Mammary epithelial cell (primary cell): ENCODE results near the gene CCNI.

Experiments used
- EZH2 ChIP-seq: IDR thresholded peaks from 2 replicates; pipeline ENCODE4 v1.6.1; 2012; ENCODE audit warnings: low read length, inconsistent platforms, borderline replicate concordance
- TF ChIP-seq, protein P1 (sequence below), 2 donors: IDR thresholded peaks in 1 of 2; conservative IDR thresholded peaks in 1 of 2; 2 replicates each; pipeline ENCODE4 v1.5.1; 2011 to 2012; ENCODE audit warnings: inconsistent platforms in 2 of 2, low read length in 2 of 2, mild to moderate bottlenecking in 2 of 2, control low read depth in 1 of 2, low read depth in 1 of 2; ENCODE audit not compliant: insufficient read depth in 1 of 2; ENCODE audit errors: extremely low read depth in 1 of 2

DNA sequence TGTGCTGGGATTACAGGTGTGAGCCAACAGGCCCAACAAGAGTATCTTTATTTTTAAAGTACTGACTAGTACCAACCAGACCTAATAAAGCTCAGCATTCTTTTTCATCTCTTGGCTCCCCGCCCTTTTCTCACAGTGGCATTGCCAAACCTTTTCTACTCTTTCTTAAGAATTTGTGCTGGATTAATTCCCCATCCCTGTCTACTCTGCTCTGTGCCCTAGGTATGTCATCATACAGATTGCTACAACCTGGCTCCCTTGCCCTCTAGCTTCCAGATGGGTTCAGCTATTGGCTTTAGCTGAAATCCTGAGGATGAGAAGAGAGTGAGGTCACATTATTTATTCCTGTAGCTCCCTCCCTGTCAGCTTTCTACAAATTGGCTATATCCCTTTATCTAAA, 34.9 kb upstream of the CCNI start:
- TF ChIP-seq, protein P1, sequence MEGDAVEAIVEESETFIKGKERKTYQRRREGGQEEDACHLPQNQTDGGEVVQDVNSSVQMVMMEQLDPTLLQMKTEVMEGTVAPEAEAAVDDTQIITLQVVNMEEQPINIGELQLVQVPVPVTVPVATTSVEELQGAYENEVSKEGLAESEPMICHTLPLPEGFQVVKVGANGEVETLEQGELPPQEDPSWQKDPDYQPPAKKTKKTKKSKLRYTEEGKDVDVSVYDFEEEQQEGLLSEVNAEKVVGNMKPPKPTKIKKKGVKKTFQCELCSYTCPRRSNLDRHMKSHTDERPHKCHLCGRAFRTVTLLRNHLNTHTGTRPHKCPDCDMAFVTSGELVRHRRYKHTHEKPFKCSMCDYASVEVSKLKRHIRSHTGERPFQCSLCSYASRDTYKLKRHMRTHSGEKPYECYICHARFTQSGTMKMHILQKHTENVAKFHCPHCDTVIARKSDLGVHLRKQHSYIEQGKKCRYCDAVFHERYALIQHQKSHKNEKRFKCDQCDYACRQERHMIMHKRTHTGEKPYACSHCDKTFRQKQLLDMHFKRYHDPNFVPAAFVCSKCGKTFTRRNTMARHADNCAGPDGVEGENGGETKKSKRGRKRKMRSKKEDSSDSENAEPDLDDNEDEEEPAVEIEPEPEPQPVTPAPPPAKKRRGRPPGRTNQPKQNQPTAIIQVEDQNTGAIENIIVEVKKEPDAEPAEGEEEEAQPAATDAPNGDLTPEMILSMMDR (conservative IDR thresholded peaks at IDR 0.05 in 1 of 2, IDR thresholded peaks at IDR 0.05 in 1 of 2; ENCODE audit: extremely low read depth in 1 of 2, insufficient read depth in 1 of 2, low read depth in 1 of 2, low read length in 2 of 2): no peak
- no peak for TF ChIP-seq EZH2
